T1000 (cell line): ENCODE results near the gene ADAMTS2.
"Not testable (repeated sequence)": the region's sequence is repeated elsewhere in the genome, so short reads cannot be mapped to it uniquely, and the experiment has no call there.

Experiments used
- DNase-seq: peaks from one replicate; lab custom pipeline; 2025; ENCODE audit warnings: mixed read lengths; lab: John Stamatoyannopoulos, UW

ADAMTS2 gene

GRCh38 chr5:179325296-179326031 lies 19.8 kb downstream of the ADAMTS2 start:
- DNase-seq: no peak

- DNase-seq: no peak
Measured at GRCh38 chr5:179324760-179325295, 20.4 kb downstream of the ADAMTS2 start.

- DNase-seq: not testable (repeated sequence)
Measured at GRCh38 chr5:179324316-179324715, 20.9 kb downstream of the ADAMTS2 start.

- DNase-seq: no peak
Measured at GRCh38 chr5:179323026-179323870, 22.0 kb downstream of the ADAMTS2 start.

GRCh38 chr5:179322071-179323025 lies 22.9 kb downstream of the ADAMTS2 start:
- no peak for DNase-seq

GRCh38 chr5:179321206-179321987 lies 23.9 kb downstream of the ADAMTS2 start:
- DNase-seq: no peak

GRCh38 chr5:179319741-179320281 lies 25.4 kb downstream of the ADAMTS2 start:
- no peak for DNase-seq

GRCh38 chr5:179319123-179319522 lies 26.1 kb downstream of the ADAMTS2 start:
- DNase-seq: no peak

GRCh38 chr5:179318221-179318955 lies 26.9 kb downstream of the ADAMTS2 start:
- DNase-seq: no peak

GRCh38 chr5:179317411-179318220 lies 27.6 kb downstream of the ADAMTS2 start:
- DNase-seq: no peak

GRCh38 chr5:179316982-179317381 lies 28.3 kb downstream of the ADAMTS2 start:
- DNase-seq: no peak

- no peak for DNase-seq
Measured at GRCh38 chr5:179316111-179316551, 29.1 kb downstream of the ADAMTS2 start.

- no peak for DNase-seq
Measured at GRCh38 chr5:179315356-179315890, 29.8 kb downstream of the ADAMTS2 start.

- no peak for DNase-seq
Measured at GRCh38 chr5:179314606-179315355, 30.5 kb downstream of the ADAMTS2 start.

- no peak for DNase-seq
Measured at GRCh38 chr5:179313849-179314521, 31.3 kb downstream of the ADAMTS2 start.

GRCh38 chr5:179312557-179313235 lies 32.6 kb downstream of the ADAMTS2 start:
- DNase-seq: no peak

GRCh38 chr5:179311581-179311980 lies 33.7 kb downstream of the ADAMTS2 start:
- DNase-seq: no peak
